Colonic mucosa (tissue), 4 donors: Measurements from ENCODE around the gene WDR91. TPM values are rescaled to one million over a fixed set of nuclear protein-coding genes. Genes with fewer than 3 reads are reported as not detected.
"Not testable (repeated sequence)": the region's sequence is repeated elsewhere in the genome, so short reads cannot be mapped to it uniquely, and the experiment has no call there.

ENCODE experiments used
- DNase-seq: peaks from one replicate; pipeline ENCODE4 v3.0.0-alpha.2; 2020
- H3K27ac ChIP-seq: fragments of 200-600 bp; one replicate; pipeline ENCODE4 v1.8.0; 2021
- H3K27me3 ChIP-seq: fragments of 200-600 bp; one replicate; pipeline ENCODE4 v1.8.0; 2021
- H3K36me3 ChIP-seq: fragments of 200-600 bp; one replicate; pipeline ENCODE4 v1.8.0; 2021
- H3K4me1 ChIP-seq: fragments of 200-600 bp; one replicate; pipeline ENCODE4 v1.8.0; 2021; ENCODE audit warnings: mild to moderate bottlenecking
- H3K4me3 ChIP-seq: fragments of 200-600 bp; one replicate; pipeline ENCODE4 v1.8.0; 2021
- H3K9ac ChIP-seq, 2 donors: one replicate each; pipeline ENCODE4 v1.7.0; 2013; ENCODE audit warnings: control low read depth in 2 of 2, low read depth in 2 of 2, low read length in 2 of 2
- H3K9me3 ChIP-seq: fragments of 200-600 bp; one replicate; pipeline ENCODE4 v1.8.0; 2021
- CTCF ChIP-seq: fragments of 200-600 bp; IDR thresholded peaks from one replicate; pipeline ENCODE4 v1.8.0; 2022; ENCODE audit warnings: antibody characterized with exemption, mild to moderate bottlenecking
- intact Hi-C: fragments of 100-400 bp; cut with DNase I; formaldehyde crosslinking; loops from one replicate; pipeline ENCODE4 v1.14.1; 2022
- total RNA-seq, 2 donors: library from RNA; stranded (reverse); fragmentation: NEBNext Ultra II Directional in 1 of 2; extraction: Animal tissue kit (Norgen Biotek cat#: 25700) in 1 of 2; gene quantifications; one replicate each; pipeline ENCODE4 v1.2.1, GENCODE V29; 2021
- donor health status: healthy.
- donor health status: DM: no; HTN: no; CAD: no.
- donor health status: DM: no; HTN: no; CAD: no.

WDR91 gene
- total RNA-seq, 2 donors from 2014 or later: 4.8 to 6.5 TPM

- no peaks in the 10 kb centered on the region for H3K4me1 ChIP-seq
- no peaks in the 10 kb centered on the region for H3K36me3 ChIP-seq
- H3K27me3 ChIP-seq: no peaks in the 10 kb centered on the region
- no peak overlapping the region for H3K27ac ChIP-seq
- DNase-seq: no peak
- H3K9ac ChIP-seq: no peak overlapping the region
- no peak overlapping the region for H3K4me3 ChIP-seq
- no peak for TF ChIP-seq CTCF
- intact Hi-C loops: no loop called here
- no peaks in the 10 kb centered on the region for H3K9me3 ChIP-seq
Measured at GRCh38 chr7:135238112-135238744, 26.9 kb upstream of the WDR91 start.

GRCh38 chr7:135236727-135237126, 25.4 kb upstream of the WDR91 start:
- H3K36me3 ChIP-seq: no peaks in the 10 kb centered on the region
- no peak for TF ChIP-seq CTCF
- H3K9me3 ChIP-seq: no peaks in the 10 kb centered on the region
- no peaks in the 10 kb centered on the region for H3K27me3 ChIP-seq
- no peak overlapping the region for H3K27ac ChIP-seq
- H3K9ac ChIP-seq: no peak overlapping the region
- H3K4me3 ChIP-seq: no peak overlapping the region
- DNase-seq: no peak
- intact Hi-C loops: no loop called here
- no peaks in the 10 kb centered on the region for H3K4me1 ChIP-seq

GRCh38 chr7:135235841-135236240, 24.5 kb upstream of the WDR91 start:
- Histone ChIP-seq H3K9ac (no peak overlapping the region), H3K27me3 (no peaks in the 10 kb centered on the region), H3K27ac (no peak overlapping the region), H3K4me3 (no peak overlapping the region), H3K36me3 (no peaks in the 10 kb centered on the region), H3K4me1 (no peaks in the 10 kb centered on the region), H3K9me3 (no peaks in the 10 kb centered on the region)
- DNase-seq: no peak
- no peak for TF ChIP-seq CTCF
- intact Hi-C loops: no loop called here

GRCh38 chr7:135234727-135235126, 23.4 kb upstream of the WDR91 start:
- DNase-seq: no peak
- Histone ChIP-seq H3K9me3 (no peaks in the 10 kb centered on the region), H3K36me3 (no peaks in the 10 kb centered on the region), H3K4me3 (no peak overlapping the region), H3K27me3 (no peaks in the 10 kb centered on the region), H3K9ac (no peak overlapping the region), H3K27ac (no peak overlapping the region), H3K4me1 (no peaks in the 10 kb centered on the region)
- intact Hi-C loops: no loop called here
- no peak for TF ChIP-seq CTCF

GRCh38 chr7:135234095-135234494, 22.8 kb upstream of the WDR91 start:
- H3K9me3 ChIP-seq, H3K9ac ChIP-seq, DNase-seq, H3K4me1 ChIP-seq, intact Hi-C loops, H3K4me3 ChIP-seq, H3K27me3 ChIP-seq, H3K27ac ChIP-seq, H3K36me3 ChIP-seq: not testable (repeated sequence)

GRCh38 chr7:135233570-135233969, 22.2 kb upstream of the WDR91 start, which contains the start of gene STRA8:
STRA8 (plus strand) TSS chr7:135233838; CDS start chr7:135240525, 6,687 bp downstream.
- no peak for TF ChIP-seq CTCF
- H3K4me3 ChIP-seq: no peak within 1 kb of the TSS
- intact Hi-C loops: no loop called here
- H3K4me1 ChIP-seq: no peaks in the 10 kb centered on the region
- H3K27me3 ChIP-seq: no peaks in the 10 kb centered on the region
- H3K9ac ChIP-seq: no peak within 1 kb of the TSS
- H3K9me3 ChIP-seq: no peaks in the 10 kb centered on the region
- no peak within 1 kb of the TSS for H3K27ac ChIP-seq
- no peaks in the 10 kb centered on the region for H3K36me3 ChIP-seq
- no peak for DNase-seq
